DND-41 (cell line): Measurements from ENCODE around the gene BLVRA.
"Not testable (repeated sequence)": the region's sequence is repeated elsewhere in the genome, so short reads cannot be mapped to it uniquely, and the experiment has no call there.

Experiments
- ATAC-seq: fragments of 200-7000 bp; cut with Tn5 transposase; 3 replicates; pipeline ENCODE4 v1.9.1; 2021; ENCODE audit warnings: low read depth; ENCODE audit not compliant: insufficient read depth
- DNase-seq: peaks from one replicate; pipeline ENCODE4 v3.0.0-alpha.2; 2020
- H2AFZ ChIP-seq: 2 replicates; pipeline ENCODE4 v1.6.0; 2012; ENCODE audit warnings: low read depth, low read length
- H3K27ac ChIP-seq: 2 replicates; pipeline ENCODE4 v1.5.1; 2012; ENCODE audit warnings: low read length, inconsistent platforms
- H3K27me3 ChIP-seq: fragments of 200-600 bp; sonication (generic); 2 replicates; pipeline ENCODE4 v1.6.0; 2012; ENCODE audit warnings: low read length, mild to moderate bottlenecking, inconsistent platforms; ENCODE audit not compliant: insufficient read depth, poor library complexity
- H3K36me3 ChIP-seq: 2 replicates; pipeline ENCODE4 v1.5.1; 2012; ENCODE audit warnings: low read length, inconsistent platforms; ENCODE audit not compliant: insufficient read depth
- H3K4me1 ChIP-seq: 2 replicates; pipeline ENCODE4 v1.5.1; 2012; ENCODE audit warnings: mild to moderate bottlenecking, low read length; ENCODE audit not compliant: insufficient read depth
- H3K4me2 ChIP-seq: 2 replicates; pipeline ENCODE4 v1.6.0; 2012; ENCODE audit warnings: mild to moderate bottlenecking, moderate library complexity, low read length, inconsistent platforms; ENCODE audit not compliant: insufficient read depth
- H3K4me3 ChIP-seq, 2 experiments: fragments of 200-600 bp in 1 of 2; shearing (Covaris generic) in 1 of 2; 2 replicates each; pipeline ENCODE4 v1.5.1; 2012 to 2016; ENCODE audit warnings: inconsistent platforms in 2 of 2, low read length in 2 of 2, mild to moderate bottlenecking in 2 of 2, low read depth in 1 of 2, moderate library complexity in 1 of 2
- H3K79me2 ChIP-seq: 2 replicates; pipeline ENCODE4 v1.6.0; 2012; ENCODE audit warnings: low read length, inconsistent platforms; ENCODE audit not compliant: insufficient read depth
- H3K9ac ChIP-seq: 2 replicates; pipeline ENCODE4 v1.6.0; 2012; ENCODE audit warnings: low read depth, mild to moderate bottlenecking, inconsistent platforms, low read length, moderate library complexity
- H3K9me3 ChIP-seq: 2 replicates; pipeline ENCODE4 v1.5.1; 2012; ENCODE audit warnings: low read length, moderate library complexity, mild to moderate bottlenecking, inconsistent platforms; ENCODE audit not compliant: insufficient read depth, severe bottlenecking
- H4K20me1 ChIP-seq: 2 replicates; pipeline ENCODE4 v1.6.0; 2012; ENCODE audit warnings: low read length; ENCODE audit not compliant: insufficient read depth
- EZH2 ChIP-seq: IDR thresholded peaks from 3 replicates; pipeline ENCODE4 v1.6.1; 2012; ENCODE audit warnings: borderline replicate concordance, low read depth, mild to moderate bottlenecking, moderate library complexity, low read length, inconsistent platforms; ENCODE audit not compliant: severe bottlenecking
- TF ChIP-seq, protein P1 (sequence below): IDR thresholded peaks from 2 replicates; pipeline ENCODE4 v1.5.1; 2012; ENCODE audit warnings: borderline replicate concordance, low read length, moderate library complexity, mild to moderate bottlenecking; ENCODE audit not compliant: poor library complexity, severe bottlenecking; ENCODE audit errors: extremely low read depth

The BLVRA gene

GRCh38 chr7:43771573-43771972 lies 13.1 kb downstream of the BLVRA start:
- Histone ChIP-seq H3K36me3 (peaks cover 2% of the 10 kb centered on the region; the same call in 1 of the 2 replicates), H2AFZ (no peak overlapping the region), H3K27ac (no peak overlapping the region), H3K9me3 (no peaks in the 10 kb centered on the region), H3K27me3 (no peaks in the 10 kb centered on the region), H4K20me1 (0 out of 2 replicates have a peak, but pooled peaks cover 2% of the 10 kb centered on the region), H3K4me1 (no peaks in the 10 kb centered on the region), H3K79me2 (no peaks in the 10 kb centered on the region), H3K4me2 (no peak overlapping the region), H3K9ac (no peak overlapping the region), H3K4me3 (no peak overlapping the region)
- DNase-seq (no peak), ATAC-seq (no peak)
- TF ChIP-seq EZH2: no peak
- TF ChIP-seq, protein P1, sequence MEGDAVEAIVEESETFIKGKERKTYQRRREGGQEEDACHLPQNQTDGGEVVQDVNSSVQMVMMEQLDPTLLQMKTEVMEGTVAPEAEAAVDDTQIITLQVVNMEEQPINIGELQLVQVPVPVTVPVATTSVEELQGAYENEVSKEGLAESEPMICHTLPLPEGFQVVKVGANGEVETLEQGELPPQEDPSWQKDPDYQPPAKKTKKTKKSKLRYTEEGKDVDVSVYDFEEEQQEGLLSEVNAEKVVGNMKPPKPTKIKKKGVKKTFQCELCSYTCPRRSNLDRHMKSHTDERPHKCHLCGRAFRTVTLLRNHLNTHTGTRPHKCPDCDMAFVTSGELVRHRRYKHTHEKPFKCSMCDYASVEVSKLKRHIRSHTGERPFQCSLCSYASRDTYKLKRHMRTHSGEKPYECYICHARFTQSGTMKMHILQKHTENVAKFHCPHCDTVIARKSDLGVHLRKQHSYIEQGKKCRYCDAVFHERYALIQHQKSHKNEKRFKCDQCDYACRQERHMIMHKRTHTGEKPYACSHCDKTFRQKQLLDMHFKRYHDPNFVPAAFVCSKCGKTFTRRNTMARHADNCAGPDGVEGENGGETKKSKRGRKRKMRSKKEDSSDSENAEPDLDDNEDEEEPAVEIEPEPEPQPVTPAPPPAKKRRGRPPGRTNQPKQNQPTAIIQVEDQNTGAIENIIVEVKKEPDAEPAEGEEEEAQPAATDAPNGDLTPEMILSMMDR: no peak

- H3K4me1 ChIP-seq, H3K27ac ChIP-seq, H3K36me3 ChIP-seq, H3K79me2 ChIP-seq, H3K9ac ChIP-seq, H3K4me2 ChIP-seq, H2AFZ ChIP-seq, H3K9me3 ChIP-seq, H3K27me3 ChIP-seq, H4K20me1 ChIP-seq, H3K4me3 ChIP-seq, ATAC-seq, DNase-seq: not testable (repeated sequence)
Measured at GRCh38 chr7:43773268-43773667, 14.8 kb downstream of the BLVRA start.

- H3K4me2 ChIP-seq, H3K36me3 ChIP-seq, H3K4me3 ChIP-seq, H2AFZ ChIP-seq, H3K4me1 ChIP-seq, ATAC-seq, H4K20me1 ChIP-seq, DNase-seq, H3K79me2 ChIP-seq, H3K9me3 ChIP-seq, H3K27me3 ChIP-seq, H3K9ac ChIP-seq, H3K27ac ChIP-seq: not testable (repeated sequence)
Measured at GRCh38 chr7:43775255-43775654, 16.8 kb downstream of the BLVRA start.

GRCh38 chr7:43778293-43779044 lies 20.0 kb downstream of the BLVRA start:
- not testable (repeated sequence) for H3K79me2 ChIP-seq, H3K36me3 ChIP-seq, H3K4me2 ChIP-seq, DNase-seq, H3K4me1 ChIP-seq, H4K20me1 ChIP-seq, H3K27ac ChIP-seq, H3K4me3 ChIP-seq, ATAC-seq, H3K9ac ChIP-seq, H3K27me3 ChIP-seq, H3K9me3 ChIP-seq, H2AFZ ChIP-seq

DNA sequence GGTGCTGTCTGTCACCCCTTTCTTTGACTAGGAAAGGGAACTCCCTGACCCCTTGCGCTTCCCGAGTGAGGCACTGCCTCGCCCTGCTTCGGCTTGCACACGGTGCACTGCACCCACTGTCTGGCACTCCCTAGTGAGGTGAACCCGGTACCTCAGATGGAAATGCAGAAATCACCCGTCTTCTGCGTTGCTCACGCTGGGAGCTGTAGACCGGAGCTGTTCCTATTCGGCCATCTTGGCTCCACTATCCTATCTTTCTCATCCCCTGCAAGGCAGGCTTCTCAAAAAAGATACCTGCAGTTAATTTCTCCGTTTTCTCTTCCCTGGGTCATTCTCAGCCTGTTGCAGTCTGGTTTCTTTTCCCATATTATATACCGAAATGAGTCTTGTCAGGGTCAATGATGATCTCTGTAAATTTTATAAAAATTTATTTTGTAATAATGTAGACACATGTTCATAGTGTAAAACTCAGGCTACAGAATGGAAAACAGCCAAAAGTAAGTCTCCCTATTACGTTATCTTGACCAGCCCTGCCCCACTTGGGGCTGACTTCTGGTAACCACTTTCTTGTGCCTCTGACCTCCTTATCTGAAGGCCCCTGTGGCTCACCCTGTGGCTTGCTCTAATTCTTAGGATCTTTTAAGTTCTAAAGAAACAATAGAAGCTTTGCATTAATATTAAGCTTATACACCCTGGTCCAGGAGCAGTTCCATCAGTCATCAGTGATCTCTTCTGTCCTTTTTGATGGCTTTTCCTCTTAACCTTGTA lies 20.7 kb downstream of the BLVRA start:
- Histone ChIP-seq H3K9me3 (no peaks in the 10 kb centered on the region), H3K4me2 (no peak overlapping the region), H4K20me1 (no peaks in the 10 kb centered on the region), H3K4me3 (no peak overlapping the region), H3K9ac (no peak overlapping the region), H3K27ac (no peak overlapping the region), H3K79me2 (no peaks in the 10 kb centered on the region), H3K27me3 (no peaks in the 10 kb centered on the region), H3K4me1 (no peaks in the 10 kb centered on the region), H2AFZ (no peak overlapping the region), H3K36me3 (peaks cover 5% of the 10 kb centered on the region; the same call in 1 of the 2 replicates)
- no peak for ATAC-seq
- DNase-seq: no peak
- TF ChIP-seq, protein P1: no peak
- TF ChIP-seq EZH2: no peak
